Measurements from ENCODE around the gene AP4M1.

GRCh38 chr7:100109521-100110163 lies 8.2 kb downstream of the AP4M1 start:
- TF ChIP-seq CTCF (conservative IDR thresholded peaks at IDR 0.05; ENCODE audit: low read length) (peak; percentile 36; the same call in 1 of the 2 replicates), EZH2phosphoT487 (IDR thresholded peaks at IDR 0.05; ENCODE audit: borderline replicate concordance) (no peak)

Measured in Loucy (cell line).